OCI-LY1 (cell line): ENCODE results near the gene USP2.

Experiments
- CTCF ChIP-seq: fragments of 200-600 bp; sonication (generic), shearing (Covaris generic); IDR thresholded peaks from 2 replicates; pipeline ENCODE4 v1.5.1; 2017; ENCODE audit warnings: mild to moderate bottlenecking, antibody characterized with exemption, low read length, moderate library complexity, mixed read lengths
- EZH2 ChIP-seq: fragments of 200-600 bp; sonication (generic), shearing (Covaris generic); IDR thresholded peaks from 2 replicates; pipeline ENCODE4 v1.8.0; 2017; ENCODE audit warnings: borderline replicate concordance, mixed run types, mild to moderate bottlenecking, antibody characterized with exemption, low read length, moderate library complexity, mixed read lengths

GRCh38 chr11:119316729-119317591 lies 64.5 kb downstream of the USP2 start, which contains the start of gene MCAM:
- TF ChIP-seq CTCF (no peak), EZH2 (no peak)
